ENCODE measurements around the gene KCNIP3. TPM values are rescaled to one million over a fixed set of nuclear protein-coding genes. Genes with fewer than 3 reads are reported as not detected.

KCNIP3 gene
- total RNA-seq, 1 donor from 2014 or later, result 9.2 TPM

- no peak for TF ChIP-seq CTCF (IDR thresholded peaks at IDR 0.05; ENCODE audit: unreplicated experiment)
- peaks cover 76% of the 10 kb centered on the region for H3K27me3 Mint-ChIP-seq (ENCODE audit: low read depth)
- H3K4me1 Mint-ChIP-seq, result no peaks in the 10 kb centered on the region
- no peak overlapping the region for H3K4me3 Mint-ChIP-seq
- no peaks in the 10 kb centered on the region for H3K36me3 Mint-ChIP-seq
- H3K27ac Mint-ChIP-seq, result no peak overlapping the region
- H3K9me3 Mint-ChIP-seq, result no peaks in the 10 kb centered on the region
- no peak for DNase-seq (ENCODE audit: low spot score in 2 of 2, unreplicated experiment in 2 of 2)
Measured at GRCh38 chr2:95366514-95366913, 69.4 kb downstream of the KCNIP3 start.

- no peaks in the 10 kb centered on the region for H3K4me1 Mint-ChIP-seq
- no peaks in the 10 kb centered on the region for H3K9me3 Mint-ChIP-seq
- no peaks in the 10 kb centered on the region for H3K36me3 Mint-ChIP-seq
- DNase-seq (ENCODE audit: low spot score in 2 of 2, unreplicated experiment in 2 of 2), result no peak
- peaks cover 49% of the 10 kb centered on the region for H3K27me3 Mint-ChIP-seq (ENCODE audit: low read depth)
- no peak overlapping the region for H3K4me3 Mint-ChIP-seq
- no peak overlapping the region for H3K27ac Mint-ChIP-seq
- TF ChIP-seq CTCF (IDR thresholded peaks at IDR 0.05; ENCODE audit: unreplicated experiment), result no peak
Measured at GRCh38 chr2:95372216-95372829, 75.2 kb downstream of the KCNIP3 start.

GRCh38 chr2:95372845-95373244 is 75.7 kb downstream of the KCNIP3 start:
- Mint-ChIP-seq H3K36me3 (no peaks in the 10 kb centered on the region), H3K4me3 (no peak overlapping the region), H3K27ac (no peak overlapping the region), H3K4me1 (no peaks in the 10 kb centered on the region), H3K9me3 (no peaks in the 10 kb centered on the region), H3K27me3 (ENCODE audit: low read depth) (peaks cover 46% of the 10 kb centered on the region)
- no peak for DNase-seq (ENCODE audit: low spot score in 2 of 2, unreplicated experiment in 2 of 2)
- TF ChIP-seq CTCF (IDR thresholded peaks at IDR 0.05; ENCODE audit: unreplicated experiment), result no peak

GRCh38 chr2:95374029-95374428 is 76.9 kb downstream of the KCNIP3 start:
- Mint-ChIP-seq H3K27me3 (ENCODE audit: low read depth) (peaks cover 34% of the 10 kb centered on the region), H3K36me3 (no peaks in the 10 kb centered on the region), H3K9me3 (no peaks in the 10 kb centered on the region), H3K4me3 (no peak overlapping the region), H3K27ac (no peak overlapping the region), H3K4me1 (no peaks in the 10 kb centered on the region)
- DNase-seq (ENCODE audit: low spot score in 2 of 2, unreplicated experiment in 2 of 2), result no peak
- no peak for TF ChIP-seq CTCF (IDR thresholded peaks at IDR 0.05; ENCODE audit: unreplicated experiment)

GRCh38 chr2:95374451-95374920 is 77.3 kb downstream of the KCNIP3 start:
- Mint-ChIP-seq H3K4me1 (no peaks in the 10 kb centered on the region), H3K27me3 (ENCODE audit: low read depth) (peaks cover 31% of the 10 kb centered on the region), H3K36me3 (no peaks in the 10 kb centered on the region), H3K9me3 (no peaks in the 10 kb centered on the region), H3K27ac (no peak overlapping the region), H3K4me3 (no peak overlapping the region)
- TF ChIP-seq CTCF (IDR thresholded peaks at IDR 0.05; ENCODE audit: unreplicated experiment), result no peak
- DNase-seq (ENCODE audit: low spot score in 2 of 2, unreplicated experiment in 2 of 2), result no peak
